HepG2 (cell line): Measurements from ENCODE around the gene LENEP. TPM values are rescaled to one million over a fixed set of nuclear protein-coding genes. Genes with fewer than 3 reads are reported as not detected.

Source experiments
- ATAC-seq: fragments of 200-7000 bp; cut with Tn5 transposase; 3 replicates; pipeline ENCODE4 v1.9.1; 2020; ENCODE audit warnings: mild to moderate bottlenecking, moderate library complexity
- BruUV-seq: library from RNA; stranded (reverse); fragments of 400-500 nt; replicated peaks from 2 replicates; lab custom pipeline; 2021; lab: Mats Ljungman, UMichigan
- CTCF ChIA-PET: fragments of 300-600 bp; formaldehyde crosslinking; extraction: SDS; loops from one replicate; lab custom pipeline; 2021; ENCODE audit warnings: low total read pairs, inconsistent platforms, low intra/inter-chr PET ratio; lab: Yijun Ruan, JAX
- POLR2A ChIA-PET: fragments of 350-600 bp; sonication (Branson Sonifier 250); formaldehyde crosslinking; loops from one replicate; lab custom pipeline; 2020; ENCODE audit warnings: antibody characterized with exemption, inconsistent platforms; lab: Yijun Ruan, JAX
- DNase-seq: peaks from one replicate; pipeline ENCODE4 v3.0.0-alpha.2; 2015; ENCODE audit warnings: low spot score
- FAIRE-seq: peaks from 3 replicates; lab custom pipeline; 2011; peaks lifted over from hg19 to GRCh38; lab: Jason Lieb, UNC
- H2AFZ ChIP-seq: one replicate; pipeline ENCODE4 v1.6.1; 2011; ENCODE audit warnings: low read length, inconsistent platforms
- H3K27ac ChIP-seq: fragments of 300-600 bp; 3 replicates; pipeline ENCODE4 v1.8.0; 2011; ENCODE audit warnings: mixed run types, mild to moderate bottlenecking, mixed read lengths, low read length, inconsistent platforms; ENCODE audit not compliant: insufficient read depth; ENCODE audit errors: extremely low read length
- H3K27me3 ChIP-seq, 2 experiments: fragments of 200-600 bp in 1 of 2; 2 replicates in 1 of 2; 3 replicates in 1 of 2; pipeline versions ENCODE4 v1.6.0 to v1.8.0; 2011; ENCODE audit warnings: low read length in 2 of 2, mild to moderate bottlenecking in 2 of 2, moderate library complexity in 2 of 2, inconsistent platforms in 1 of 2; ENCODE audit not compliant: insufficient read depth in 2 of 2, control insufficient read depth in 1 of 2
- H3K36me3 ChIP-seq, 2 experiments: fragments of 200-600 bp in 1 of 2; replicated peaks in 1 of 2; 2 replicates in 1 of 2; 3 replicates in 1 of 2; pipeline versions ENCODE4 v1.5.1 to v1.8.0; 2011; ENCODE audit warnings: low read length in 2 of 2, inconsistent platforms in 1 of 2; ENCODE audit not compliant: insufficient read depth in 2 of 2, control insufficient read depth in 1 of 2
- H3K4me1 ChIP-seq: 2 replicates; pipeline ENCODE4 v1.5.1; 2012; ENCODE audit warnings: low read length, inconsistent platforms; ENCODE audit not compliant: insufficient read depth
- H3K4me2 ChIP-seq: 2 replicates; pipeline ENCODE4 v1.6.0; 2011; ENCODE audit warnings: low read depth, low read length, inconsistent platforms
- H3K4me3 ChIP-seq, 3 experiments: fragments of 200-600 bp in 1 of 3; sonication (generic), shearing (Covaris generic) in 1 of 3; replicated peaks in 1 of 3; 2 replicates each; pipeline ENCODE4 v1.5.1; 2011 to 2016; ENCODE audit warnings: low read length in 3 of 3, inconsistent platforms in 2 of 3, low read depth in 2 of 3, mild to moderate bottlenecking in 2 of 3, control low read depth in 1 of 3, mixed read lengths in 1 of 3; ENCODE audit not compliant: insufficient read depth in 1 of 3
- H3K79me2 ChIP-seq: one replicate; pipeline ENCODE4 v1.6.1; 2011; ENCODE audit warnings: low read length, inconsistent platforms; ENCODE audit not compliant: insufficient read depth
- H3K9ac ChIP-seq: 2 replicates; pipeline ENCODE4 v1.6.0; 2011; ENCODE audit warnings: mild to moderate bottlenecking, low read depth, low read length, inconsistent platforms; ENCODE audit not compliant: insufficient read depth
- H3K9me3 ChIP-seq: 2 replicates; pipeline ENCODE4 v1.5.1; 2012; ENCODE audit warnings: mild to moderate bottlenecking, low read length
- H4K20me1 ChIP-seq: 2 replicates; pipeline ENCODE4 v1.6.0; 2011; ENCODE audit warnings: inconsistent platforms, mild to moderate bottlenecking, low read length, moderate library complexity; ENCODE audit not compliant: insufficient read depth
- AGO2 ChIP-seq: fragments of 200-400 bp; formaldehyde crosslinking; optimal IDR thresholded peaks from 2 replicates; pipeline ENCODE3; 2017; ENCODE audit warnings: mild to moderate bottlenecking, low read depth, low read length, moderate library complexity
- RBFOX2 ChIP-seq: fragments of 200-400 bp; formaldehyde crosslinking; IDR thresholded peaks from 2 replicates; pipeline ENCODE4 v1.6.1; 2017; ENCODE audit warnings: low read depth, mild to moderate bottlenecking, low read length
- ZBTB33 ChIP-seq: sonication (generic); formaldehyde crosslinking; IDR thresholded peaks from 2 replicates; pipeline ENCODE4 v1.4.0; 2020; ENCODE audit warnings: missing genetic modification reagents
- ZNF891 ChIP-seq: sonication (generic); formaldehyde crosslinking; IDR thresholded peaks from 2 replicates; pipeline ENCODE4 v1.5.0; 2020; ENCODE audit warnings: mild to moderate bottlenecking, missing genetic modification reagents
- WGBS: methylation state at CpG from one replicate; pipeline ENCODE4 v1.1.6; 2017; ENCODE audit warnings: low lambda C conversion rate; 5-methylcytosine and 5-hydroxymethylcytosine counted together
- in situ Hi-C: cut with HindIII; loops from 2 replicates; pipeline ENCODE4 v1.10.0; 2017; ENCODE audit warnings: low pct_unique_long_range_greater_than_20kb; ENCODE audit not compliant: extremely low pct_ligation_motif_present
- intact Hi-C: fragments of 100-400 bp; cut with micrococcal nuclease; formaldehyde crosslinking; loops from one replicate; pipeline ENCODE4 v1.10.0; 2022; ENCODE audit not compliant: unreplicated experiment
- polyA plus RNA-seq, 8 experiments: library from polyadenylated mRNA; depleted of rRNA in 3 of 8; stranded (reverse) in 7 of 8; unstranded in 1 of 8; fragments of >200 nt; fragmentation: Illumina TruSeq in 4 of 8; extraction: Trizol in 4 of 8; gene quantifications; 2 replicates each; pipeline versions ENCODE4 v1.2.1 to v1.2.3, GENCODE V29; 2011 to 2016; ENCODE audit warnings: low read depth in 4 of 8, missing spikeins in 1 of 8, mixed read lengths in 1 of 8; ENCODE audit not compliant: insufficient read depth in 1 of 8
- total RNA-seq, 5 experiments: library from RNA; depleted of rRNA; stranded (reverse); fragments of >200 nt; fragmentation: Illumina TruSeq; extraction: Trizol; gene quantifications; 2 replicates each; pipeline ENCODE4 v1.2.3, GENCODE V29; 2016; ENCODE audit warnings: low read depth in 1 of 5

LENEP gene
- total and polyA plus RNA-seq, 2 of the 13 experiments (the other 11 are each of a cell fraction or from before 2014, with no cell fraction given): 0.29 TPM; not detected in 1

GRCh38 chr1:155014709-155015508 is 21.5 kb downstream of the LENEP start:
- in situ Hi-C loops (no loop called here), intact Hi-C loops (no loop called here)
- Histone ChIP-seq H3K79me2 (peaks cover 3% of the 10 kb centered on the region), H3K9me3 (no peaks in the 10 kb centered on the region), H3K27me3 (no peaks in the 10 kb centered on the region), H3K36me3 (peaks cover 8 to 33% of the 10 kb centered on the region in 2 experiments; a peak in 4 of 5 replicates), H3K4me1 (peaks cover 61% of the 10 kb centered on the region), H3K4me2 (no peak overlapping the region)
- ATAC-seq (no peak), DNase-seq (no peak)
- TF ChIP-seq ZBTB33 (CRISPR knock-in tag): peak; percentile 55; the same call in 1 of the 2 replicates
- TF ChIP-seq ZNF891 (CRISPR knock-in tag): no peak
- peak; percentile 18 for TF ChIP-seq AGO2
- no peak for TF ChIP-seq RBFOX2
- TF ChIP-seq, all 625 proteins: peak for 2
- ChIA-PET POLR2A (interaction anchor here (3.7 to 8.2 kb wide), 2 partner anchors 12 to 42 kb away, joined by 18 to 90 read pairs; partner anchors contain the start of gene ZBTB7B), CTCF (no interaction called here)
- Histone ChIP-seq H3K9ac (no peak overlapping the region), H4K20me1 (peaks cover 8% of the 10 kb centered on the region; the same call in 1 of the 2 replicates), H3K4me3 (no peak overlapping the region), H2AFZ (no peak overlapping the region), H3K27ac (no peak overlapping the region)
- BruUV-seq: no TSS peak
- 95% methylated on average over 4 of the region's 31 CpGs for WGBS
- FAIRE-seq: no peak
